GM06990 (cell line): ENCODE measurements around the gene CCM2.

Experiments
- DNase-seq: peaks from one replicate; pipeline ENCODE4 v3.0.0-alpha.2; 2011; ENCODE audit not compliant: insufficient read length; ENCODE audit errors: extremely low read depth
- H3K27me3 ChIP-seq: replicated peaks from 2 replicates; pipeline ENCODE4 v1.6.0; 2011; ENCODE audit warnings: low read length; ENCODE audit not compliant: control insufficient read depth, insufficient read depth
- H3K36me3 ChIP-seq: 2 replicates; pipeline ENCODE4 v1.5.1; 2011; ENCODE audit warnings: low read length; ENCODE audit not compliant: control insufficient read depth, insufficient read depth
- H3K4me3 ChIP-seq: replicated peaks from 2 replicates; pipeline ENCODE4 v1.5.1; 2011; ENCODE audit warnings: low read depth, mild to moderate bottlenecking, control low read depth, low read length
- TF ChIP-seq, protein P1 (sequence below): IDR thresholded peaks from 2 replicates; pipeline ENCODE4 v1.5.1; 2011; ENCODE audit warnings: low read length, control low read depth, mild to moderate bottlenecking, inconsistent platforms; ENCODE audit not compliant: insufficient read depth, poor library complexity, severe bottlenecking

CCM2 gene

DNA sequence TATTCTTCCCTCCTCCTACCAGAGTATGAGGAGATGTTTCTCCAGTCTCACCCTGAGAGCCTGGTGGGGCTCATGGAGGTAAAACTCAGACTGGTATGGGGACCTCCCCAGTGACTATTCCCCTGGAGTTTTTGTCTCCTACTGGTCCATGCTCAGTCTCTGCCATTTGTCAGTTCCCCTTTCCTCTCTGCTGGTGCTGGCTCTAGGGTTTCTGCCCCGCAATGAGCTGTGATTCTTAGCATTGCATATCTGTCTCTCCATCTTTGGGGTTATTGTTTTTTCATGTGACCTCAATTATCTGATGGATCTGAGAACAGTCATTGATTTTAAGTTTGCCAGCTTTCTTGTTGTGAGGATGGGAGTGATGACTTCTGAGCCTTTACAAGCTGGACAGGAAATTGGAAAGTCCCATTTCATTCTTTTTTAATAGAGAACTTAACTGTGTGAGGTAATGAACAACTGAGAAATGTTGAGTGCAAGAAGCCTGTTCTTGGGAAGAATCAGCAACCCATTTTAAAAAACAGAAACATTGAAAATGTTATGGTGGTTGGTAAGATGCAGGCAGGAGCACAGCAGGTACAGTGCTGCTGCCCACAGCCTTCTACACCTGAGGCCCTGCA is 61.9 kb downstream of the CCM2 start:
- TF ChIP-seq, protein P1, sequence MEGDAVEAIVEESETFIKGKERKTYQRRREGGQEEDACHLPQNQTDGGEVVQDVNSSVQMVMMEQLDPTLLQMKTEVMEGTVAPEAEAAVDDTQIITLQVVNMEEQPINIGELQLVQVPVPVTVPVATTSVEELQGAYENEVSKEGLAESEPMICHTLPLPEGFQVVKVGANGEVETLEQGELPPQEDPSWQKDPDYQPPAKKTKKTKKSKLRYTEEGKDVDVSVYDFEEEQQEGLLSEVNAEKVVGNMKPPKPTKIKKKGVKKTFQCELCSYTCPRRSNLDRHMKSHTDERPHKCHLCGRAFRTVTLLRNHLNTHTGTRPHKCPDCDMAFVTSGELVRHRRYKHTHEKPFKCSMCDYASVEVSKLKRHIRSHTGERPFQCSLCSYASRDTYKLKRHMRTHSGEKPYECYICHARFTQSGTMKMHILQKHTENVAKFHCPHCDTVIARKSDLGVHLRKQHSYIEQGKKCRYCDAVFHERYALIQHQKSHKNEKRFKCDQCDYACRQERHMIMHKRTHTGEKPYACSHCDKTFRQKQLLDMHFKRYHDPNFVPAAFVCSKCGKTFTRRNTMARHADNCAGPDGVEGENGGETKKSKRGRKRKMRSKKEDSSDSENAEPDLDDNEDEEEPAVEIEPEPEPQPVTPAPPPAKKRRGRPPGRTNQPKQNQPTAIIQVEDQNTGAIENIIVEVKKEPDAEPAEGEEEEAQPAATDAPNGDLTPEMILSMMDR: no peak
- Histone ChIP-seq H3K4me3 (no peak overlapping the region), H3K36me3 (peaks cover 16% of the 10 kb centered on the region), H3K27me3 (no peaks in the 10 kb centered on the region)
- no peak for DNase-seq

DNA sequence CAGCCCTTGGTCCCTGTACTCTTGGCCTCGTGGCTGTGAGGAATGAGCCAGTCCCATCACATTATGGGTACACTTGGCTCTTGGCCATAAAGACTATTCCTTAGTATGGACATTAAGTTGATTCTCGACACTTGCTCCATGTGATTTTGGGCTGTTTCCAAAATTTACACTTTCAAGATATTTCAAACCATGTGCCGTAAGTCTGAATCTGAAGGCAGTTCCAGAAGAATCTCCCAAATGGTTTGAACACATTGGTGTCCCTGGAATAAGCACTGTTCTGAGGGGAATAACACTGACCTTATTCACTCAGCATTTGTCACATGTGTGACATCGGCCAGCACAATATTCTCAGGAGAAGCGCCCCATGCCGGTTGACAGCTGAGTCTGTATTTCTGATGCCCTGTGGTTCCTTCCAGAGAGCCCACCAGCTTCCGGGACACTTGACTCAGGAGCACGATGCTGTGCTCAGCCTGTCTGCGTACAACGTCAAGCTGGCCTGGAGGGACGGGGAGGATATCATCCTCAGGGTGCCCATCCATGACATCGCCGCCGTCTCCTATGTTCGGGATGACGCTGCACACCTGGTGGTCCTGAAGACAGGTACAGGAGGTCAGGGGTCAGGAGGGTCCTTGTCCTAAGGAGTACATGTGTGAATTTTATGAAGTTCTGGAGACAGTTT is 64.2 kb downstream of the CCM2 start:
- Histone ChIP-seq H3K36me3 (peaks cover 26% of the 10 kb centered on the region), H3K27me3 (no peaks in the 10 kb centered on the region), H3K4me3 (no peak overlapping the region)
- TF ChIP-seq, protein P1: no peak
- DNase-seq: no peak

DNA sequence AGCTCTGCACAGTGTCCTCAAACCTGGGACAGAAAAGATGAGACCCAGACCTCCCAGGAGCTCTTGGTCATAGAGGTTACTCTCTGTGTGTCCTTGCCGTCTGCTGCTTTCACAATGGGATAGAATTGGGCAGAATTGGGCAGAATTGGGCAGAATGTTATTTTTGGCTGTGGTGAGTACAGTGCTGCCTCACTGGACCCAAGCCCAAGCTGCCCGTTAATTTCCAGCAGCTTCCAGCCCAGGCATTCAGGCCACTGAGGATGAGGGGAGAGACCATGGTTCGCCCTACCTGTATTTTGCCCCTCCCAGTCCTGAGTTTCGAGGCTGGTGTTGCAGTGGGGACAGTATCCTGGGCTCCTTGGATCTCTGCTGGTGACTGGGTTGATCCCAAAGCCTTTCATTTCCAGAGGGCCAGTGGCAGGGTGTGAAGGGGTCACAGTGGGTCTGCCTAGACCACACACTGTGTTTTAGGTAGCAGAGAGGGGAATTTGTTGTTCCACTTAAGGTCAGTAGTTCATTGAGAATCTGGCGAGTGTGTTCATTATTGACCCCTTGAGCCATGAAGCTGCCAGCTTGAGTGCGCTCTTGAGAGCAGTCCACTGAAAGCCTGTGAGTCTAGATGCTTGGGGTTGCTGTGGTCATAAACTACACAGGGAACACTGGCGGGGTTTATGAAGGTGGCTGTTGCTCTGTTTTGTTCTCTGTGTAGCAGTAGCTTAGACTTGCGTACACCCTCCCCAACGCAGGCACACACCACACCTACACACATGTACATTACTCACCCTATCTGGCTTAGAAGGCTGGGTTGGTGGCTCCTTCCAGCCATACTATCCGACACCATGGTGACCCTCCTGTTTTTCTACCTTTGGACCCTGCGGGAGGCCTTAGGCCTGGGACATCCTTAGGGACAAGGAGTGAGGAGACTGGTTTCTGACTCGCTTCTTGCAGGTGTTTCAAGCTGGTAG is 65.3 kb downstream of the CCM2 start:
- Histone ChIP-seq H3K36me3 (peaks cover 33% of the 10 kb centered on the region), H3K27me3 (no peaks in the 10 kb centered on the region), H3K4me3 (no peak overlapping the region)
- DNase-seq: no peak
- TF ChIP-seq, protein P1: no peak

DNA sequence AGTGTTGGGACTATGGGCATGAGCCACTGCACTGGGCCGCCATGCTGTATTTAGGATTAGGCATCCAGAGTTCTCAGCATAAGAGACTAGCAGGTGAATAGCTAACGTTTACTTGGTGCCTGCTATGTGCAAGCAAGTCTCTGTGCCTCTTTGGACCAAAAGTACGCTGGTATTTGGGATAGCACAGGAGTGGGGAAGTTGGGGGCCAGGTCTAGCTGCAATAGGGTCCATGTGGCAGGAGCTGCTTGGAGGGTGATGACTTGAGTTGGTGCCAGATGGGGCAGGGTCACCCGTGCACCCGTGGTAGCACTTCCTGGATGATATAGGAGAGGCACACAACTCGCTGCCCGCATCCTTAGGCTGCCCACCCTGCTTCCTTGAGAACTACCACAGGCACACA is 66.4 kb downstream of the CCM2 start:
- no peak for DNase-seq
- H3K27me3 ChIP-seq: no peaks in the 10 kb centered on the region
- no peak overlapping the region for H3K4me3 ChIP-seq
- peaks cover 34% of the 10 kb centered on the region for H3K36me3 ChIP-seq
- TF ChIP-seq, protein P1: no peak

DNA sequence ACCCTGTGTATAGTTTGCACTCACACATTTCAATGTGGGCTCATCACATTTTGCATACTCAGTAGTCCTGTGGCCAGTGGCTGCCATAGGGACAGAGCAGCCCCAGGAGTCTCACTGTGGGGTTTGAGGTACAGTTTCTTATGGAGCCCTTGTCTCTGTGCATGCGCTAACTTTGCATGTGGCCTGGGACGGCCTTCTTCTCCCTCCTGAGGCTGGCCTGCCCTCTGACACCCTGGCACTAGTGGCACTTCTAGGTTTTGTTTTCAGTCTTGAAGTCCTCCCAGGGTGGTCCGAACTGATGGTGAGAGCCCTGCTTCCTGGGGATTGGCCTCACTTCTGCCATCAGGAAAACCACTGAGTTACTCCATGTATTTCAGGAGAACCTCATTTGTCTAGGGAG is 67.6 kb downstream of the CCM2 start:
- DNase-seq: no peak
- Histone ChIP-seq H3K36me3 (peaks cover 38% of the 10 kb centered on the region), H3K4me3 (no peak overlapping the region), H3K27me3 (no peaks in the 10 kb centered on the region)
- TF ChIP-seq, protein P1: no peak
